NCI-H82 treated with DMSO at 0.1 percent for 48 hours (cell line): ENCODE results near the gene IL22RA1.

Source experiments
- DNase-seq: peaks from one replicate; lab custom pipeline; 2025; ENCODE audit not compliant: unreplicated experiment; lab: John Stamatoyannopoulos, UW

The IL22RA1 gene

GRCh38 chr1:24168245-24168644, 25.3 kb upstream of the IL22RA1 start:
- DNase-seq = no peak

GRCh38 chr1:24167008-24167407, 24.1 kb upstream of the IL22RA1 start:
- DNase-seq = no peak

DNA sequence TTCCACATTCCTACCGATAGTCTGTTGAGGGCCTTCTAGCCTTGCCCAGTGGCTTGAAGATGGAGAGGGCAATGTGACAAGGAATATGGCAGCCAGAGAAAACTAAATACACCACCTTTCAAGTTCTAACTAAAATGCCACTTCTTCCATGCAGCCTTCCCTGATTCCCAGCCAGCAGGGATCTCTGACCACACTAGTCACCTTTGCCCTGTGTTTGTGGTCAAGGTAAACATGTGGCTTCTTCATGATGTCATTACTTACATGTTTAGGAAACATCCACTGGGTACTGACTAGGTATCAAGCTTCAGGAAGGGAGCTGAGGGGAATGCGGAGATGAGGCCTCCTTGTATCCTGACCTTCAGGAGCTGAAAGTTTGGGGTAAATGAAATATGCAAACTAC, 22.6 kb upstream of the IL22RA1 start:
- DNase-seq = no peak

DNA sequence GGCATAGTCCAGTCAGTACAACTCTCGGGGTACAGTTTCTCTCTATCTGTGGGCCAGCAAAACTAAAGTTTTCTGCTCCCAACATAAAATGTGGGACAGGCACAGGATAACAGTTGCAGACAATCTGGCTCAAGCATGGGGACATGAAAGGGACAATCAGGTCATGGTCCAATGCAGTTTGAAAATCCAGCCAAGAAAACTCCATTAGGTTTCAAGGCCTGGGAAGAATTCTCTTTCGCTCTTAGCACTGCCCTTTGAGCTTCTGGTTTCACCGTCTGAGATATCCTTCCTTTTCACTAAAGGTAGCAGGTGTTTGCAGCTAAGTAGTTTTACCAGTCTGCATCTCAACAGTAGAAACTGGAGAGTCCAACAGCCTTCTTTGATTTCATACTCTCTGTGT, 21.1 kb upstream of the IL22RA1 start:
- DNase-seq = no peak

DNA sequence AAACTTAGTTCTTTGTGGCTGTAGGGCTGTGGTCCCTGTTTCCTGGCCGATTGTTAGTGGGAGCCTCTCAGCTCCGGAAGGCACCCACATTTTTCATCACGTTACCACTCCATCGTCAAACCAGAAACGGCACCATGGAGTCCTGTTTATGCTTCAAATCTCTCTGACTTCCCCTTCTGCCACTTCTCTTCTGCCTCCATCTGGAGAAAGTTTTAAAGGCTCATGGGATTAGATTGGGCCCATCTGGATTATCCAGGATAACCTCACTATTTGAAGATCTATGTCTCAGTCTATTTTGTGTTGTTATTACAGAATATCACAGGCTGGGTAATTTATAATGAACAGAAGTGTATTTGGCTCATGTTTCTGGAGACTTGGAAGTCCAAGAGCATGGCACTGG, 19.3 kb upstream of the IL22RA1 start:
- peak; percentile 87 for DNase-seq

- DNase-seq = no peak
Measured at GRCh38 chr1:24161270-24161669, 18.3 kb upstream of the IL22RA1 start.

GRCh38 chr1:24159366-24159765, 16.4 kb upstream of the IL22RA1 start:
- no peak for DNase-seq

GRCh38 chr1:24157918-24158481, 15.1 kb upstream of the IL22RA1 start:
- no peak for DNase-seq

DNA sequence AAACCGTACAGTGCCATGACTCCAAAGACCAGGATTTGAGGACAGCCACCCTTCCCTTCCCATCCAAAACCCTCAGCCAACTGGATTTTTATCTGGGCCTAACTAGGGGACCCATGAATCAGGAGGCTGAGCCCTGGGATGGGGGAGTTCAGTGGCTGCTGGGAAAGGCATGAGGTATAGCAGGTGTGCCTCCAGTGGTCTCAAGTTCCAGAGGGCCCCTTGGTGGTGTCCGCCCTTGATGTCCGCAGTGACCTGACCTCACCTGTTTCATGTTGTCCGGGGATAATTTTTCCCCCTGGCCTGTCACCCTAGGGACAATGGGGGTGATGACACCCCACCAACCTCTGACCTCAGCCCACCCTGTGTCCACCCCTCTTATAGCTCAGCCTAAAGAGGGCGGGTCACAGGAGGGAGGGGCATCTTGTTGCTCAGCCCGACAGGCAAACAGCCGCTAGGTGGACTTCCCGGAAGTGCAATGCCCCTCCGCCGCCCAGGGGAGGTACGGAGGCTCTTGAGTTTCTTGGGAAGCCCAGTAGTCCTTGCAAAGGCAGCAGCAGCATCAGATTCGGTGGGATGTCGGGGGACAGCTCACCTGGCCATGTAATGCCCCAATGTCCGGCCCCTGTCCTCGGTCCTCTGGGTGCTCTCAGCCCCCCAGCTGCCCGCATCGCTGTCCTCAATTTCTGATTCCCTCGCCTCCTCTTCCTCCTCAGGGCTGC, 13.8 kb upstream of the IL22RA1 start:
- no peak for DNase-seq

DNA sequence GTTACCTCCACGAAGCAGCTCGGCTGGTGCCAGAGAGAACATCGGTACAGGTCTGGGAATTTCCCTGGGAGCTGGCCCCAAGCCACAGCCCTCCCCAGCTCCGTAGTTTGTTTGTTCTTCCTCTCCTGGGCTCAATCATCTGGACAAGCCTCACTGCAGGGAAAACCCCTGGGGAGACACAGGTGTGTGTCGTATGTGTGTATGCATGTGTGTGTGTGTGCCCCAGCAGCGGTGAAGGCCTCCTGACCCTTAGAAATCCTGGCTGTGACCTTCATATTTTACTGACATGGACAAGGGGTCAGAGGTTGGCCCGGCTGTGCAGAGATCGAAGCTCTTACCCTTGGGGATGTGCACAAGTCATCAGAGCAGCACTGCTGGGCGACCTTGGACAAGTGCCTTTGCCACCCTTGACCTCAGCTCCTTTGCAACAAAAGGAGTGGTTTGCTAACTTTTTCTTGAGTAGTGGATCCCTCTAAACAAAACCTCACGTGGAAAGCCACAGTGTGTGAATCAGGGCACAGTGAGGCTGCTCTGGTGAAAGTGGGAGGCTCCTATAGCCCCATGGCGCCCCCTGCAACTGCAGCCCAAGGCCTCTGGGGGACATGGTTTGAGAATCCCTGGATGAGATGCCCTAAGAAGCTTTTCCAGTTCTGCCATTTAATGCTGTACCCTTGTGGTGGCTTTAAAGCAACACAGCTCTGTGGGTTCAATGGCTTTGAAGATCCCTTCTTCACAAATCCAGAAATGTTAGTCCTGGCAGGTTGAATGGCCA, 12.3 kb upstream of the IL22RA1 start:
- DNase-seq = no peak

GRCh38 chr1:24154215-24154614, 11.3 kb upstream of the IL22RA1 start:
- no peak for DNase-seq

DNA sequence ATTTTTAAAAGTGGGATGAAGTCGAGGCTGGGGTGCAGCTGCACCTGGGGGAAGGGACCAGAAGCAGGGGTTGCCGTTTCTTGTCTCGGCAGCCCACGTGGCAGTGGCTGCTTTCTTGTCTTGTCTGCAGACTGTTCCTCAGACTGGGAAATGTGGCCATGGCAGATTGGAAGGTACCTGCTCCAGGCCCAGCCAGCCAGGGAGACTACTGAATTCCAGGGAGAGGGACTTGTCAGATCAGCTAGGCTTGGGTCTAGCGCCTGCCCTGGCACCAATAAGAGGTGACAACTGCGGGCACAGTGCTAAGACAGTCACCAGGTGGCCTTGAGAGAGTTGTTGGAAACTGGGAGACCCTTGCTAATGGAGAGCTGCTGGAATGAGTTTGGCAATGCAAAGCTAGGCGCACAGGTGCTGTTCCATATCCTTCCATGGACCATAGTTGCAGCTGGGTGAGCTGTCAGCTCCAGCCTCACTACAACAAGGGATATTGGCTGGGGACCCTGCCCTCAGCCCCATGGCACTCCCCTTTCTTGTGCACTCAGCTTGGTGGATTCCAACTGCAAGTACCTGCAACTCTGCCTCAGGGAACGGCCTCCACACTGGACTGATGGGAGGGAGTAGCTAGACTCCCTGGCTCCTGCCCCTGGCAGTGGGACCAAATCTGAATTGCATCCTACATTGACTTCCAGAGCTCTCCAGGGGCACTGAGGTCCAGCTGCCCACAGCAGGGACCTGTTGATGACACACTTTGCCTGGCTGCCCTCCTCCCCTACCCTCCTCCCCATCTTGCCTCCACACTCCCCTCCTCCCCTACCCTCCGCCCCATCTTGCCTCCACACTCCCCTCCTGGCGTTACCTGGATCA, 9.9 kb upstream of the IL22RA1 start:
- no peak for DNase-seq

- DNase-seq = no peak
Measured at GRCh38 chr1:24151175-24151533, 8.2 kb upstream of the IL22RA1 start.

DNA sequence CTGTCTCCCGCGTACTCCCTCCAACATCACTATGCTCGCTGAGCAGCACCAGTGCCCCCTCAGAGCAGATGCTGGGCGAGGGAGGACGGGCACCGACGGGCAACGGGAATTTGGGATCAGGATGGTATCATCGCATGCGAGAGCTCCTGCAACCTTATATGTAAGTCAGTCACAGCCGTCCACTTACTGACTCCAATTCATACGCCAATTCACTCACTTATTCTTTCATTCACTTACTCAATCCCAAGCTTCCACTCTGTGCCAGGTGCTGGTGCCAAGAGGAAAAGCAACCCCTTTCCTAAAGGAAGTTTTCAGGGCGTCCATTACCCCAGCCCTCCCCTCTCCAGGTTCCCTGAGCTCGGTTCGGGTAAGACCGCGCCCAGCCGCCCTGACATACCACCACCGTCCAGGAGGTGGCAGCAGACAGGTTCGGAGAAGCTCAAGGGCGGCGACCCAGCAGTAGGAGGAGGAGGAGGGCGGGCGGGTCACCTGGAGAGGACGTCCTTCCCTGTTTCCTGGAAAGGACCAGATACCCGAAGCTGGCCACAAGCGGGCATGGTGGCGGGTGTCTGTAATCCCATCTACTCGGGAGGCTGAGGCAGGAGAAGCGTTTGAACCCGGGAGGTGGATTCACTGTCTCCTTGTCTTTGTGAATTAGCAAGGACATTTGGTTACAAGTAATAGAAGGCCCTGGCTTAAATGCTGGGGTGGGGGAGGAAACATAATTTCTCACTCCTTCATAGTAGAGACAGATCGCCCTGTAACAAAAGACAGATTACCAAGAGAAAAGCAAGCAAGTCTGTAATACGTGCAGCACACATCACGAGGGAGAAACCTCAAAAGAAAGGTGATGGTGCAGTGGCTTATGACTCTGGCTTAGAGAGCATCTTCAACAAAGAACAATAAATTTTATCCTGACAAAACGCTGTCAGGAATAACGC, 7.6 kb upstream of the IL22RA1 start:
- DNase-seq = peak; percentile 47

DNA sequence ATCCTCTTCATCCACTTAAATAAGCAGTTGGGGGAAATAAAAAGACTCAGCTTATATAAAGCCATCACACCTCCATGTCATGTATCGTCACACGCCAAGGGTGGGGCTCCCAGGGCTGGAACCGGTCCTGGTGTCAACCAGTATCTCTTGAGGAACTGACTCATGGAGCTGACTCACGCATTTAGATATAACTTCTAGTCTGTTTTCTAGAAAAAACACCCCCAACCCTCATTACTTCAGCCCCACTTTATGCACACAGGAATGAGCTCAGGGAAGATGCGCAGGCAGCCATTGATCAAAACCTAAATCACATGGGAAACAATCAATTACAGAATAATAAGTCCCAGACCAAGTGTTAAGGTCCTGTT, 6.9 kb upstream of the IL22RA1 start:
- no peak for DNase-seq

DNA sequence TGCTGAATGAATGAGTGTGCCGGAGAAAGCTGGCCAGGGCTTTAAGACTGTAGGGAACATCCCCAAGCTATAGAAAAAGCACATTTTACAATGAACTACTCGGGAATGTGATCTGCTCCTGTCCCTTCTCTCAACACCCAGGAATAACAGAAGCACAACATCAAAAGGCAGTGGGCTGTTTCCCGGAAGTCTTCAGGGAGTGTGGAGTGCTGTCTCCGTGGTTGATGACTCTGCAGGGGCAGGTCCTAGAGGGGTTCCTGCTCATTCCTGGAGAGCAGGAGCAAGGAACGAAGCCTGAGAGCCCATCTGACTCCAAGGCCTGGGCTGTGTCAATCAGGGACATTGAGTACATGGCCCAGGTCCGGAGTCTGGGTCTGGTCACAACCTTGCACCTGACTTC, 4.9 kb upstream of the IL22RA1 start:
- no peak for DNase-seq

GRCh38 chr1:24147194-24147593, 4.3 kb upstream of the IL22RA1 start:
- no peak for DNase-seq

GRCh38 chr1:24141311-24141997, 1.5 kb downstream of the IL22RA1 start:
- no peak for DNase-seq

DNA sequence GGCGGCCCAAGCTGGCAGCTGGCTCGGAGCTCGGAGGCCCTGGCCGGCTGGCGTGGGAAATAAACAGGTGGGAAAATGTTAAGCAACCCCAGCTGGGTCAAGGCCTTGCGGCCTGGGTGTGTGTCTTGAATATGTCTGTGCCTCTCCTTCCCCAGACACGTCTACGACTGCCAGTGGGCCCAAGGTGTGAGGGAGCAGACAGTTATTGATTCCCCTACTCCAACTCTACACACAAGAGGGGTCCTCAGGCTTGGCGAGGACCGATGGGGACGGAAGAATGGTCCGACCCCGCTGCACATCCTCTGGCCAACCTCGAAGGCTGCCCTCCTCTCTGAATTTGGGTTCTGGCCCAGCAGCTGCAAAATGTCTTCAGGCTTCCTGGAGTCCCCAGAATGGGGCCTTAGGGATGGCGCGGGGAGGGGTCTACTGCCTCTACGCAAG, 2.2 kb downstream of the IL22RA1 start:
- DNase-seq = no peak
